ENCODE results near the gene SLC5A3.

DNA sequence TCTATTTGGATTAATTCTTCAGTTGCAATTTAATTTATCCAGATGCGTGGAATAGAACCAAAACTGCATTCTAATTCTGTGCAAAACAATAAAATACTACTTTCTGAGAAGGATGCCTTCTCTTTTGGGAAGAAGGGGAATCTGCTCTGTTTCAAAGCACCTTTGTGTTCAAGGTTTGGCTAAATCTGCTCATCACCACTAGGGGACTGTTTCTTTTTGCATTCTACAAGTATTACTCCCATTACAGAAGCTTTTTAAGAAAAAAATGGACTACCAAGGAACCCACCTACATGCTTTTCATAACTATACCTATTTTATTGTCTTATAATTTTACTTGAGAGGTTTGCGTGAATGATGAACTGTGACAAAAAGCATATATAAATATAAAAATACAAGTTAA is 18.2 kb downstream of the SLC5A3 start:
- TF ChIP-seq, protein P1, sequence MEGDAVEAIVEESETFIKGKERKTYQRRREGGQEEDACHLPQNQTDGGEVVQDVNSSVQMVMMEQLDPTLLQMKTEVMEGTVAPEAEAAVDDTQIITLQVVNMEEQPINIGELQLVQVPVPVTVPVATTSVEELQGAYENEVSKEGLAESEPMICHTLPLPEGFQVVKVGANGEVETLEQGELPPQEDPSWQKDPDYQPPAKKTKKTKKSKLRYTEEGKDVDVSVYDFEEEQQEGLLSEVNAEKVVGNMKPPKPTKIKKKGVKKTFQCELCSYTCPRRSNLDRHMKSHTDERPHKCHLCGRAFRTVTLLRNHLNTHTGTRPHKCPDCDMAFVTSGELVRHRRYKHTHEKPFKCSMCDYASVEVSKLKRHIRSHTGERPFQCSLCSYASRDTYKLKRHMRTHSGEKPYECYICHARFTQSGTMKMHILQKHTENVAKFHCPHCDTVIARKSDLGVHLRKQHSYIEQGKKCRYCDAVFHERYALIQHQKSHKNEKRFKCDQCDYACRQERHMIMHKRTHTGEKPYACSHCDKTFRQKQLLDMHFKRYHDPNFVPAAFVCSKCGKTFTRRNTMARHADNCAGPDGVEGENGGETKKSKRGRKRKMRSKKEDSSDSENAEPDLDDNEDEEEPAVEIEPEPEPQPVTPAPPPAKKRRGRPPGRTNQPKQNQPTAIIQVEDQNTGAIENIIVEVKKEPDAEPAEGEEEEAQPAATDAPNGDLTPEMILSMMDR (IDR thresholded peaks at IDR 0.05) = peak in 5 of 12 donors; percentile 8 to 33 (median 17)
- no peak for TF ChIP-seq POLR2A (IDR thresholded peaks at IDR 0.05)

Measured in heart left ventricle (tissue), 13 donors.